ENCODE measurements around the gene CSTF3. TPM values are rescaled to one million over a fixed set of nuclear protein-coding genes. Genes with fewer than 3 reads are reported as not detected.

CSTF3 gene
- total and polyA plus RNA-seq, 4 donors: 14.3 to 35.6 (median 27.3) TPM

DNA sequence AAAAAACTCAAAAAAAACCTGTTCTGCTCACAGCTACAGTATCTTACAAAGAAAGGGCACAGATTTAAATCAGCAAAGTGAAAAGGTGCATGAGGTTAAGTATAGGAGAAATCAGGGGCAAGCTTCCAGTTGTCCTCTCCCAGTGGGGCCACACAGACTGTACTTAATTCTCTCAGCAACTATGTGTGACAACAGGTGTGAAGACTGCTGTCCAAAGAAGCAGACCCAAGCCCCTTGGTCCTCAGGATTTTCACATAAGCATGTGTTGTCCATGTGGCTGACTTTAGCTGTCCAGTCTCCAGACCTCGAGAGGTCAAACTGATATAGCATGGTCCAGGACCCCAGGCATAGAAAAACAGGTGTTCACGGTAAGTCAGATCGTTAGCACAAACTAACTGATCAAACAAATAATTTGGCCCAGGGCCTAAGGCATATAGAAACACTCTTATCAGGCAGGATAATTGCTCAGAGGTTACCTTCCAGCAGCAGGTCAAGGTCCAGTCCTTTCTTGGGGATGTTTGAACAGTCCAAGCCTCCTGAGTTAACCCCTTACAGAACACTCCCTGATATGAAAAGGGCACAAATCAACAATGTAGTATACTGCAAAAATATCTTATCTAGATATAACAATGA, 21.1 kb upstream of the CSTF3 start:
- H3K9me3 ChIP-seq (ENCODE audit: control insufficient read depth in 4 of 4, insufficient read depth in 3 of 4, low read length in 3 of 4): no peaks in the 10 kb centered on the region
- no peak overlapping the region for H3K27ac ChIP-seq (ENCODE audit: low read depth in 1 of 2, low read length in 1 of 2)
- WGBS, 2 donors: 39 to 70% methylated on average over 3 of the region's 3 CpGs
- no peaks in the 10 kb centered on the region for H3K27me3 ChIP-seq (ENCODE audit: control insufficient read depth in 3 of 3, insufficient read depth in 3 of 3, low read length in 2 of 3)
- no peak for ATAC-seq (ENCODE audit: insufficient read depth, low FRiP score)
- DNase-seq: no peak
- peaks cover 0 to 3% (median 0%) of the 10 kb centered on the region in 5 donors for H3K4me1 ChIP-seq (ENCODE audit: control insufficient read depth in 5 of 5, insufficient read depth in 5 of 5, low read length in 5 of 5)
- no peak overlapping the region for H3K4me3 ChIP-seq
- no peak overlapping the region for H3K9ac ChIP-seq (ENCODE audit: insufficient read depth in 1 of 2, low read length in 2 of 2)
- H3K36me3 ChIP-seq (ENCODE audit: control insufficient read depth in 4 of 4, insufficient read depth in 4 of 4, low read length in 4 of 4): no peaks in the 10 kb centered on the region
- TF ChIP-seq, protein P1, sequence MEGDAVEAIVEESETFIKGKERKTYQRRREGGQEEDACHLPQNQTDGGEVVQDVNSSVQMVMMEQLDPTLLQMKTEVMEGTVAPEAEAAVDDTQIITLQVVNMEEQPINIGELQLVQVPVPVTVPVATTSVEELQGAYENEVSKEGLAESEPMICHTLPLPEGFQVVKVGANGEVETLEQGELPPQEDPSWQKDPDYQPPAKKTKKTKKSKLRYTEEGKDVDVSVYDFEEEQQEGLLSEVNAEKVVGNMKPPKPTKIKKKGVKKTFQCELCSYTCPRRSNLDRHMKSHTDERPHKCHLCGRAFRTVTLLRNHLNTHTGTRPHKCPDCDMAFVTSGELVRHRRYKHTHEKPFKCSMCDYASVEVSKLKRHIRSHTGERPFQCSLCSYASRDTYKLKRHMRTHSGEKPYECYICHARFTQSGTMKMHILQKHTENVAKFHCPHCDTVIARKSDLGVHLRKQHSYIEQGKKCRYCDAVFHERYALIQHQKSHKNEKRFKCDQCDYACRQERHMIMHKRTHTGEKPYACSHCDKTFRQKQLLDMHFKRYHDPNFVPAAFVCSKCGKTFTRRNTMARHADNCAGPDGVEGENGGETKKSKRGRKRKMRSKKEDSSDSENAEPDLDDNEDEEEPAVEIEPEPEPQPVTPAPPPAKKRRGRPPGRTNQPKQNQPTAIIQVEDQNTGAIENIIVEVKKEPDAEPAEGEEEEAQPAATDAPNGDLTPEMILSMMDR (IDR thresholded peaks at IDR 0.05; ENCODE audit: control extremely low read depth, extremely low read depth): no peak

DNA sequence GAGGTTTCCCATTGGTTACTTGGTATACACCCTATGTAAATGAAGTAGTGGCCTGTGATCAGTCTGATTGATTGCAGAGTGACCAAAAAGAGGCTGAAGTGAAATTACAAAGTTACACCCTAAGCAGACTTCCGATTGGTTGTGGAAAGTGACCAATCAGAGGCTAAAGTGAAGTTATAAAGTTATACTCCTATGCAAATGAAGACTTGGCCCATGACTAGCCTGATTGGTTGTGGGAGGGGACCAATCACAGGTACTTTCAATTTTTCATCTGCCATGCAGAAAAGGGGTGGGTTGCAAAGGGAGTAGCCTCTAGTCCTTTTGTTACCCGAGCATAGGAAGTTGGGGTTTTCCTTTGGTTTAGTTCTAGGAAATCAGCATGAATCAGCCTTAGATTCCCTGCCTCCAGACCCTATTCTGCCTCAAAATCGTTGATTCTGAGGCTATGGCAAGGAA, 18.1 kb upstream of the CSTF3 start:
- Histone ChIP-seq H3K36me3 (ENCODE audit: control insufficient read depth in 4 of 4, insufficient read depth in 4 of 4, low read length in 4 of 4) (no peaks in the 10 kb centered on the region), H3K4me3 (no peak overlapping the region), H3K27me3 (ENCODE audit: control insufficient read depth in 3 of 3, insufficient read depth in 3 of 3, low read length in 2 of 3) (no peaks in the 10 kb centered on the region), H3K9ac (ENCODE audit: insufficient read depth in 1 of 2, low read length in 2 of 2) (no peak overlapping the region), H3K4me1 (ENCODE audit: control insufficient read depth in 5 of 5, insufficient read depth in 5 of 5, low read length in 5 of 5) (peaks cover 0 to 3% (median 0%) of the 10 kb centered on the region in 5 donors), H3K27ac (ENCODE audit: low read depth in 1 of 2, low read length in 1 of 2) (no peak overlapping the region), H3K9me3 (ENCODE audit: control insufficient read depth in 4 of 4, insufficient read depth in 3 of 4, low read length in 3 of 4) (no peaks in the 10 kb centered on the region)
- no peak for ATAC-seq (ENCODE audit: insufficient read depth, low FRiP score)
- WGBS, 2 donors: 41 to 57% methylated on average over 3 of the region's 3 CpGs
- TF ChIP-seq, protein P1 (IDR thresholded peaks at IDR 0.05; ENCODE audit: control extremely low read depth, extremely low read depth): no peak
- no peak for DNase-seq

DNA sequence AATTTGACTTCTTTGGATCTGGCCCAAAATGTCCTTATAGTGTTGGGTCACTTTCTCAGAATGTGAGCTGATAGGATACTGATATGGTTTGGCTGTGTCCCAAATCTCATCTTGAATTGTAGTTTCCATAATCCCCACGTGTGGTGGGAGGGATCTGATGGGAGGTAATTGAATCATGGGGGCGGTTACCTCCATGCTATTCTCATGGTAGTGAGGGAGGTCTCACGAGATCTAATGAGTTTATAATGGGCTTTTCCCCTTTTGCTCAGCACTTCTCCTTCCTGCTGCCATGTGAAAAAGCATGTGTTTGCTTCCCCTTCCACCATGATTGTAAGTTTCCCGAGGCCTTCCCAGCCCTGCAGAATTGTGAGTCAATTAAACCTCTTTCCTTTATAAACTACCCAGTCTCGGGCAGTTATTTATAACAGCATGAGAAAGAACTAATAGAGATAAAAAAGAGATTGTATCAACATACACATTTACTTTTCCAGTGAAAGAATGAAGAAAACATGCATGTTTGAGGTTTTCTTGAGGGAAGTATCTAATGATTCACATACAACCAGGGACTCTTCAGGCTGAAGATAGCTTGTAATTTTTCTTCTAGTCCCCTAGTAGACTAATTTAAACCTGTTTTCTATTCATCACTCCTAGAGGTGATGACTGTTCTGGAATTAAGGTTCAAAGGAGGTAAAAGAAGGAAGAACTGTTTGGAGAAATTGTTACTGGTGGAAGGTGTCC, 17.3 kb upstream of the CSTF3 start:
- no peak overlapping the region for H3K9ac ChIP-seq (ENCODE audit: insufficient read depth in 1 of 2, low read length in 2 of 2)
- H3K9me3 ChIP-seq (ENCODE audit: control insufficient read depth in 4 of 4, insufficient read depth in 3 of 4, low read length in 3 of 4): no peaks in the 10 kb centered on the region
- no peaks in the 10 kb centered on the region for H3K27me3 ChIP-seq (ENCODE audit: control insufficient read depth in 3 of 3, insufficient read depth in 3 of 3, low read length in 2 of 3)
- H3K36me3 ChIP-seq (ENCODE audit: control insufficient read depth in 4 of 4, insufficient read depth in 4 of 4, low read length in 4 of 4): no peaks in the 10 kb centered on the region
- WGBS, 2 donors: 44 to 50% methylated on average over 5 of the region's 5 CpGs
- DNase-seq (no peak), ATAC-seq (ENCODE audit: insufficient read depth, low FRiP score) (no peak)
- H3K27ac ChIP-seq (ENCODE audit: low read depth in 1 of 2, low read length in 1 of 2): no peak overlapping the region
- TF ChIP-seq, protein P1 (IDR thresholded peaks at IDR 0.05; ENCODE audit: control extremely low read depth, extremely low read depth): no peak
- peaks cover 0 to 3% (median 0%) of the 10 kb centered on the region in 5 donors for H3K4me1 ChIP-seq (ENCODE audit: control insufficient read depth in 5 of 5, insufficient read depth in 5 of 5, low read length in 5 of 5)
- no peak overlapping the region for H3K4me3 ChIP-seq

Measured in lung (tissue), 12 donors.